WI38 (cell line): Measurements from ENCODE around the gene POR.
"Not testable (repeated sequence)": the region's sequence is repeated elsewhere in the genome, so short reads cannot be mapped to it uniquely, and the experiment has no call there.

Experiments
- H3K4me3 ChIP-seq: 2 replicates; pipeline ENCODE4 v1.5.1; 2011; ENCODE audit warnings: low read depth, mild to moderate bottlenecking, control low read depth, low read length
- CTCF ChIP-seq: IDR thresholded peaks from 2 replicates; pipeline ENCODE4 v1.5.1; 2012; ENCODE audit warnings: low read depth, mild to moderate bottlenecking, control low read depth, low read length

The POR gene

GRCh38 chr7:75878769-75879611, 36.0 kb upstream of the POR start, which contains the start of gene RHBDD2:
TSS of gene RHBDD2 (plus strand) at chr7:75879034. CDS start at chr7:75879083, 49 bp downstream.
- peak within 1 kb of the TSS; percentile 97 for H3K4me3 ChIP-seq
- TF ChIP-seq CTCF, result no peak

GRCh38 chr7:75879771-75880184, 35.2 kb upstream of the POR start:
- H3K4me3 ChIP-seq, result peak overlapping the region; percentile 97
- TF ChIP-seq CTCF, result no peak

- no peak for TF ChIP-seq CTCF
- H3K4me3 ChIP-seq, result peak overlapping the region; percentile 97
These were observed 34.7 kb upstream of the POR start for GRCh38 chr7:75880242-75880641.

- TF ChIP-seq CTCF, result no peak
- H3K4me3 ChIP-seq, result no peak overlapping the region
These were observed 33.4 kb upstream of the POR start for GRCh38 chr7:75881436-75882095.

- H3K4me3 ChIP-seq, result not testable (repeated sequence)
These were observed 31.6 kb upstream of the POR start for GRCh38 chr7:75883265-75883824.

GRCh38 chr7:75884476-75884875, 30.5 kb upstream of the POR start:
- TF ChIP-seq CTCF, result no peak
- H3K4me3 ChIP-seq, result no peak overlapping the region

- H3K4me3 ChIP-seq, result no peak overlapping the region
- no peak for TF ChIP-seq CTCF
These were observed 29.9 kb upstream of the POR start for GRCh38 chr7:75885036-75885435.
